SK-N-MC (cell line): Measurements from ENCODE around the gene MMADHC.

ENCODE experiments used
- DNase-seq: peaks from one replicate; pipeline ENCODE4 v3.0.0-alpha.2; 2011; ENCODE audit warnings: low read depth, low spot score
- H3K27ac ChIP-seq: fragments of 200-600 bp; sonication (generic); 2 replicates; pipeline ENCODE4 v1.5.1; 2016; ENCODE audit warnings: mixed run types
- H3K36me3 ChIP-seq: fragments of 200-600 bp; sonication (generic); 2 replicates; pipeline ENCODE4 v1.6.1; 2017; ENCODE audit warnings: antibody characterized with exemption, low read length, mixed read lengths; ENCODE audit not compliant: insufficient read depth
- H3K4me3 ChIP-seq: fragments of 200-600 bp; sonication (generic); 2 replicates; pipeline ENCODE4 v1.5.1; 2016
- H3K9ac ChIP-seq: fragments of 200-600 bp; sonication (generic); 2 replicates; pipeline ENCODE4 v1.8.0; 2017; ENCODE audit warnings: mixed run types, mixed read lengths; ENCODE audit not compliant: insufficient read length
- H3K9me3 ChIP-seq: fragments of 200-600 bp; sonication (generic); 2 replicates; pipeline ENCODE4 v1.6.1; 2017; ENCODE audit warnings: low read depth, mild to moderate bottlenecking, antibody characterized with exemption, low read length, moderate library complexity, mixed read lengths
- EZH2 ChIP-seq: fragments of 200-600 bp; sonication (generic); IDR thresholded peaks from one replicate; pipeline ENCODE4 v1.6.1; 2017; ENCODE audit warnings: antibody characterized with exemption
- FOXP2 ChIP-seq: optimal IDR thresholded peaks from 2 replicates; pipeline ENCODE3; 2011; ENCODE audit warnings: mild to moderate bottlenecking, moderate library complexity; ENCODE audit not compliant: insufficient read depth; ENCODE audit errors: extremely low read length, control extremely low read depth
- POLR2AphosphoS5 ChIP-seq: IDR thresholded peaks from 2 replicates; pipeline ENCODE4 v1.6.1; 2012; ENCODE audit warnings: mild to moderate bottlenecking, low read depth, low read length, borderline replicate concordance

MMADHC gene

GRCh38 chr2:149587220-149587949 is at the start of gene MMADHC:
TSS of gene MMADHC (minus strand) at chr2:149587775. CDS start at chr2:149587097, 678 bp downstream.
- peak within 1 kb of the TSS; percentile 89 for H3K4me3 ChIP-seq
- no peaks in the 10 kb centered on the region for H3K9me3 ChIP-seq
- peak; percentile 78 for DNase-seq

GRCh38 chr2:149634103-149634502 is 46.5 kb upstream of the MMADHC start:
- H3K36me3 ChIP-seq: no peaks in the 10 kb centered on the region

More at GRCh38 chr2:149587220-149587949, at the start of gene MMADHC:
- TF ChIP-seq FOXP2 (peak; percentile 50), EZH2 (no peak), POLR2AphosphoS5 (peak; percentile 96)
- Histone ChIP-seq H3K9ac (peak within 1 kb of the TSS; percentile 92), H3K27ac (peak within 1 kb of the TSS; percentile 74), H3K36me3 (peaks cover 33% of the 10 kb centered on the region)

GRCh38 chr2:149630445-149630844 is 42.9 kb upstream of the MMADHC start:
- no peak overlapping the region for H3K4me3 ChIP-seq
- DNase-seq: no peak
- TF ChIP-seq FOXP2: no peak
- TF ChIP-seq POLR2AphosphoS5: no peak
- no peak overlapping the region for H3K9ac ChIP-seq
- no peaks in the 10 kb centered on the region for H3K36me3 ChIP-seq
- H3K27ac ChIP-seq: no peak overlapping the region
- H3K9me3 ChIP-seq: no peaks in the 10 kb centered on the region

More at GRCh38 chr2:149634103-149634502, 46.5 kb upstream of the MMADHC start:
- Histone ChIP-seq H3K27ac (no peak overlapping the region), H3K9ac (no peak overlapping the region), H3K4me3 (no peak overlapping the region), H3K9me3 (no peaks in the 10 kb centered on the region)
- no peak for DNase-seq
- TF ChIP-seq FOXP2: no peak
- TF ChIP-seq POLR2AphosphoS5: no peak
- no peak for TF ChIP-seq EZH2

- no peak for TF ChIP-seq EZH2
- TF ChIP-seq FOXP2: no peak
- no peak for TF ChIP-seq POLR2AphosphoS5
Measured at GRCh38 chr2:149629026-149629425, 41.5 kb upstream of the MMADHC start.

GRCh38 chr2:149627111-149627801 is 39.7 kb upstream of the MMADHC start:
- H3K9me3 ChIP-seq: no peaks in the 10 kb centered on the region
- no peak for TF ChIP-seq FOXP2
- TF ChIP-seq EZH2: no peak
- no peak for TF ChIP-seq POLR2AphosphoS5
- DNase-seq: no peak
- no peak overlapping the region for H3K9ac ChIP-seq
- H3K36me3 ChIP-seq: no peaks in the 10 kb centered on the region
- H3K27ac ChIP-seq: no peak overlapping the region
- H3K4me3 ChIP-seq: no peak overlapping the region

More at GRCh38 chr2:149629026-149629425, 41.5 kb upstream of the MMADHC start:
- Histone ChIP-seq H3K36me3 (no peaks in the 10 kb centered on the region), H3K9me3 (no peaks in the 10 kb centered on the region), H3K4me3 (no peak overlapping the region), H3K9ac (no peak overlapping the region), H3K27ac (no peak overlapping the region)
- no peak for DNase-seq

- Histone ChIP-seq H3K27ac (no peak overlapping the region), H3K9ac (no peak overlapping the region), H3K36me3 (no peaks in the 10 kb centered on the region), H3K9me3 (no peaks in the 10 kb centered on the region), H3K4me3 (no peak overlapping the region)
- DNase-seq: no peak
- no peak for TF ChIP-seq EZH2
- no peak for TF ChIP-seq POLR2AphosphoS5
- no peak for TF ChIP-seq FOXP2
Measured at GRCh38 chr2:149625671-149626070, 38.1 kb upstream of the MMADHC start.

GRCh38 chr2:149625271-149625670 is 37.7 kb upstream of the MMADHC start:
- no peak overlapping the region for H3K9ac ChIP-seq
- TF ChIP-seq EZH2 (no peak), POLR2AphosphoS5 (no peak), FOXP2 (no peak)
- DNase-seq: no peak
- H3K9me3 ChIP-seq: no peaks in the 10 kb centered on the region
- no peak overlapping the region for H3K4me3 ChIP-seq
- no peak overlapping the region for H3K27ac ChIP-seq
- H3K36me3 ChIP-seq: no peaks in the 10 kb centered on the region

- Histone ChIP-seq H3K36me3 (no peaks in the 10 kb centered on the region), H3K9me3 (no peaks in the 10 kb centered on the region), H3K4me3 (no peak overlapping the region), H3K27ac (no peak overlapping the region), H3K9ac (no peak overlapping the region)
- no peak for DNase-seq
- TF ChIP-seq EZH2 (no peak), FOXP2 (no peak), POLR2AphosphoS5 (no peak)
Measured at GRCh38 chr2:149622343-149622742, 34.8 kb upstream of the MMADHC start.

GRCh38 chr2:149617476-149617875 is 29.9 kb upstream of the MMADHC start:
- DNase-seq: no peak
- TF ChIP-seq POLR2AphosphoS5 (no peak), FOXP2 (no peak), EZH2 (no peak)

More at GRCh38 chr2:149617476-149617875, 29.9 kb upstream of the MMADHC start:
- no peaks in the 10 kb centered on the region for H3K36me3 ChIP-seq
- H3K9me3 ChIP-seq: no peaks in the 10 kb centered on the region
- H3K4me3 ChIP-seq: no peak overlapping the region
- H3K27ac ChIP-seq: no peak overlapping the region
- no peak overlapping the region for H3K9ac ChIP-seq
